Neural crest cell (in vitro differentiated cells): ENCODE results near the gene FOXK2. TPM values are rescaled to one million over a fixed set of nuclear protein-coding genes. Genes with fewer than 3 reads are reported as not detected.

Experiments
- DNase-seq: peaks from one replicate; pipeline ENCODE4 v3.0.0; 2021; ENCODE audit warnings: low read depth, mixed read lengths, low spot score
- H3K27ac Mint-ChIP-seq: one replicate; pipeline ENCODE4 v1.8.0; 2021; ENCODE audit warnings: mild to moderate bottlenecking, mixed read lengths; ENCODE audit not compliant: unreplicated experiment
- H3K27me3 Mint-ChIP-seq: 2 replicates; pipeline ENCODE4 v1.8.0; 2021; ENCODE audit warnings: low read depth, mild to moderate bottlenecking, mixed read lengths
- H3K36me3 Mint-ChIP-seq: 2 replicates; pipeline ENCODE4 v1.8.0; 2021; ENCODE audit warnings: low read depth, mild to moderate bottlenecking, mixed read lengths
- H3K4me1 Mint-ChIP-seq: 2 replicates; pipeline ENCODE4 v1.8.0; 2021; ENCODE audit warnings: mixed read lengths
- H3K4me3 Mint-ChIP-seq: one replicate; pipeline ENCODE4 v1.8.0; 2021; ENCODE audit warnings: mild to moderate bottlenecking, mixed read lengths
- H3K9me3 Mint-ChIP-seq: 2 replicates; pipeline ENCODE4 v1.8.0; 2021; ENCODE audit warnings: mixed read lengths
- CTCF ChIP-seq: fragments of 200-600 bp; sonication (generic); conservative IDR thresholded peaks from 2 replicates; pipeline ENCODE4 v1.5.0; 2021; ENCODE audit warnings: antibody characterized with exemption, mild to moderate bottlenecking
- total RNA-seq: library from RNA; stranded (reverse); gene quantifications from 2 replicates; pipeline ENCODE4 v1.2.1, GENCODE V29; 2021

Gene FOXK2
- total RNA-seq, 1 donor from 2014 or later: 84.3 TPM

GRCh38 chr17:82623707-82624106 lies 104.2 kb downstream of the FOXK2 start:
- H3K4me3 Mint-ChIP-seq: no peak overlapping the region
- no peak for DNase-seq
- H3K27ac Mint-ChIP-seq: no peak overlapping the region
- no peaks in the 10 kb centered on the region for H3K4me1 Mint-ChIP-seq
- H3K36me3 Mint-ChIP-seq: peaks cover 22% of the 10 kb centered on the region
- no peaks in the 10 kb centered on the region for H3K9me3 Mint-ChIP-seq
- no peak for TF ChIP-seq CTCF
- no peaks in the 10 kb centered on the region for H3K27me3 Mint-ChIP-seq

- no peaks in the 10 kb centered on the region for H3K9me3 Mint-ChIP-seq
- no peak overlapping the region for H3K4me3 Mint-ChIP-seq
- H3K27me3 Mint-ChIP-seq: no peaks in the 10 kb centered on the region
- H3K36me3 Mint-ChIP-seq: peaks cover 18% of the 10 kb centered on the region
- H3K27ac Mint-ChIP-seq: peak overlapping the region; percentile 27
- TF ChIP-seq CTCF: no peak
- H3K4me1 Mint-ChIP-seq: no peaks in the 10 kb centered on the region
- no peak for DNase-seq
Measured at GRCh38 chr17:82627405-82627804, 107.9 kb downstream of the FOXK2 start.

GRCh38 chr17:82629748-82630147 lies 110.2 kb downstream of the FOXK2 start:
- H3K9me3 Mint-ChIP-seq: no peaks in the 10 kb centered on the region
- H3K27me3 Mint-ChIP-seq: no peaks in the 10 kb centered on the region
- no peak overlapping the region for H3K4me3 Mint-ChIP-seq
- H3K27ac Mint-ChIP-seq: peak overlapping the region; percentile 60
- peaks cover 17% of the 10 kb centered on the region for H3K36me3 Mint-ChIP-seq
- H3K4me1 Mint-ChIP-seq: no peaks in the 10 kb centered on the region
- DNase-seq: no peak
- no peak for TF ChIP-seq CTCF

- no peak overlapping the region for H3K27ac Mint-ChIP-seq
- no peaks in the 10 kb centered on the region for H3K4me1 Mint-ChIP-seq
- no peak overlapping the region for H3K4me3 Mint-ChIP-seq
- TF ChIP-seq CTCF: no peak
- peaks cover 16% of the 10 kb centered on the region for H3K36me3 Mint-ChIP-seq
- H3K9me3 Mint-ChIP-seq: no peaks in the 10 kb centered on the region
- no peaks in the 10 kb centered on the region for H3K27me3 Mint-ChIP-seq
- DNase-seq: no peak
Measured at GRCh38 chr17:82630212-82630611, 110.7 kb downstream of the FOXK2 start.

GRCh38 chr17:82631544-82631943 lies 112.0 kb downstream of the FOXK2 start:
- Mint-ChIP-seq H3K27me3 (no peaks in the 10 kb centered on the region), H3K27ac (no peak overlapping the region), H3K36me3 (peaks cover 13% of the 10 kb centered on the region), H3K4me1 (peaks cover 1% of the 10 kb centered on the region), H3K4me3 (no peak overlapping the region), H3K9me3 (no peaks in the 10 kb centered on the region)
- no peak for TF ChIP-seq CTCF
- DNase-seq: no peak

- TF ChIP-seq CTCF: no peak
- H3K27me3 Mint-ChIP-seq: no peaks in the 10 kb centered on the region
- H3K27ac Mint-ChIP-seq: no peak overlapping the region
Measured at GRCh38 chr17:82632451-82632850, 112.9 kb downstream of the FOXK2 start.

More at GRCh38 chr17:82632451-82632850, 112.9 kb downstream of the FOXK2 start:
- Mint-ChIP-seq H3K4me1 (peaks cover 6% of the 10 kb centered on the region), H3K9me3 (no peaks in the 10 kb centered on the region), H3K36me3 (peaks cover 17% of the 10 kb centered on the region), H3K4me3 (no peak overlapping the region)
- DNase-seq: no peak
